ENCODE results near the gene ARHGEF17.

The ARHGEF17 gene

GRCh38 chr11:73308961-73309919 is 1.2 kb downstream of the ARHGEF17 start:
- DNase-seq (ENCODE audit: low spot score), result no peak
- H3K36me3 Mint-ChIP-seq (ENCODE audit: low read depth), result no peaks in the 10 kb centered on the region
- no peak overlapping the region for H3K27ac Mint-ChIP-seq
- H3K27me3 Mint-ChIP-seq (ENCODE audit: low read depth), result peaks cover 32% of the 10 kb centered on the region
- peak overlapping the region; percentile 18 for H3K4me3 Mint-ChIP-seq
- H3K9me3 Mint-ChIP-seq, result no peaks in the 10 kb centered on the region
- peaks cover 12% of the 10 kb centered on the region for H3K4me1 Mint-ChIP-seq (ENCODE audit: low read depth)

- DNase-seq (ENCODE audit: low spot score), result no peak
- Mint-ChIP-seq H3K4me1 (ENCODE audit: low read depth) (peaks cover 12% of the 10 kb centered on the region), H3K27me3 (ENCODE audit: low read depth) (peaks cover 28% of the 10 kb centered on the region), H3K9me3 (no peaks in the 10 kb centered on the region), H3K4me3 (no peak overlapping the region), H3K27ac (no peak overlapping the region), H3K36me3 (ENCODE audit: low read depth) (no peaks in the 10 kb centered on the region)
Observed at GRCh38 chr11:73310076-73310475, 2.0 kb downstream of the ARHGEF17 start.

GRCh38 chr11:73310661-73311393 is 2.8 kb downstream of the ARHGEF17 start:
- Mint-ChIP-seq H3K27ac (no peak overlapping the region), H3K36me3 (ENCODE audit: low read depth) (no peaks in the 10 kb centered on the region), H3K4me3 (no peak overlapping the region), H3K4me1 (ENCODE audit: low read depth) (peaks cover 12% of the 10 kb centered on the region), H3K9me3 (no peaks in the 10 kb centered on the region), H3K27me3 (ENCODE audit: low read depth) (peaks cover 22% of the 10 kb centered on the region)
- DNase-seq (ENCODE audit: low spot score), result no peak

- peaks cover 26% of the 10 kb centered on the region for H3K27me3 Mint-ChIP-seq (ENCODE audit: low read depth)
- no peaks in the 10 kb centered on the region for H3K9me3 Mint-ChIP-seq
- H3K36me3 Mint-ChIP-seq (ENCODE audit: low read depth), result no peaks in the 10 kb centered on the region
- no peak overlapping the region for H3K4me3 Mint-ChIP-seq
- no peak for DNase-seq (ENCODE audit: low spot score)
- H3K4me1 Mint-ChIP-seq (ENCODE audit: low read depth), result peaks cover 12% of the 10 kb centered on the region
- no peak overlapping the region for H3K27ac Mint-ChIP-seq
Observed at GRCh38 chr11:73311394-73311869, 3.4 kb downstream of the ARHGEF17 start.

- H3K4me1 Mint-ChIP-seq (ENCODE audit: low read depth), result peaks cover 9% of the 10 kb centered on the region
- no peak overlapping the region for H3K4me3 Mint-ChIP-seq
- no peak overlapping the region for H3K27ac Mint-ChIP-seq
- no peaks in the 10 kb centered on the region for H3K36me3 Mint-ChIP-seq (ENCODE audit: low read depth)
- no peak for DNase-seq (ENCODE audit: low spot score)
- no peaks in the 10 kb centered on the region for H3K9me3 Mint-ChIP-seq
- peaks cover 21% of the 10 kb centered on the region for H3K27me3 Mint-ChIP-seq (ENCODE audit: low read depth)
Observed at GRCh38 chr11:73312036-73312435, 4.0 kb downstream of the ARHGEF17 start.

GRCh38 chr11:73312851-73313327 is 4.8 kb downstream of the ARHGEF17 start:
- Mint-ChIP-seq H3K36me3 (ENCODE audit: low read depth) (no peaks in the 10 kb centered on the region), H3K27ac (no peak overlapping the region), H3K27me3 (ENCODE audit: low read depth) (peaks cover 17% of the 10 kb centered on the region), H3K9me3 (no peaks in the 10 kb centered on the region), H3K4me1 (ENCODE audit: low read depth) (peaks cover 6% of the 10 kb centered on the region), H3K4me3 (no peak overlapping the region)
- no peak for DNase-seq (ENCODE audit: low spot score)

GRCh38 chr11:73313652-73314051 is 5.6 kb downstream of the ARHGEF17 start:
- peaks cover 17% of the 10 kb centered on the region for H3K27me3 Mint-ChIP-seq (ENCODE audit: low read depth)
- H3K4me3 Mint-ChIP-seq, result no peak overlapping the region
- H3K9me3 Mint-ChIP-seq, result no peaks in the 10 kb centered on the region
- H3K4me1 Mint-ChIP-seq (ENCODE audit: low read depth), result peaks cover 6% of the 10 kb centered on the region
- H3K36me3 Mint-ChIP-seq (ENCODE audit: low read depth), result no peaks in the 10 kb centered on the region
- H3K27ac Mint-ChIP-seq, result peak overlapping the region; percentile 6
- no peak for DNase-seq (ENCODE audit: low spot score)

- Mint-ChIP-seq H3K9me3 (no peaks in the 10 kb centered on the region), H3K4me1 (ENCODE audit: low read depth) (peaks cover 6% of the 10 kb centered on the region), H3K27ac (no peak overlapping the region), H3K4me3 (no peak overlapping the region), H3K36me3 (ENCODE audit: low read depth) (no peaks in the 10 kb centered on the region), H3K27me3 (ENCODE audit: low read depth) (peaks cover 17% of the 10 kb centered on the region)
- no peak for DNase-seq (ENCODE audit: low spot score)
Observed at GRCh38 chr11:73314117-73314961, 6.3 kb downstream of the ARHGEF17 start.

GRCh38 chr11:73315293-73316020 is 7.4 kb downstream of the ARHGEF17 start:
- Mint-ChIP-seq H3K4me1 (ENCODE audit: low read depth) (peaks cover 6% of the 10 kb centered on the region), H3K36me3 (ENCODE audit: low read depth) (no peaks in the 10 kb centered on the region), H3K9me3 (no peaks in the 10 kb centered on the region), H3K27ac (no peak overlapping the region), H3K27me3 (ENCODE audit: low read depth) (peaks cover 7% of the 10 kb centered on the region), H3K4me3 (no peak overlapping the region)
- no peak for DNase-seq (ENCODE audit: low spot score)

- Mint-ChIP-seq H3K9me3 (no peaks in the 10 kb centered on the region), H3K4me1 (ENCODE audit: low read depth) (peaks cover 6% of the 10 kb centered on the region), H3K27me3 (ENCODE audit: low read depth) (peaks cover 7% of the 10 kb centered on the region), H3K4me3 (no peak overlapping the region), H3K27ac (no peak overlapping the region), H3K36me3 (ENCODE audit: low read depth) (no peaks in the 10 kb centered on the region)
- DNase-seq (ENCODE audit: low spot score), result no peak
Observed at GRCh38 chr11:73316422-73316821, 8.3 kb downstream of the ARHGEF17 start.

GRCh38 chr11:73317373-73317772 is 9.3 kb downstream of the ARHGEF17 start:
- H3K36me3 Mint-ChIP-seq (ENCODE audit: low read depth), result no peaks in the 10 kb centered on the region
- peaks cover 10% of the 10 kb centered on the region for H3K27me3 Mint-ChIP-seq (ENCODE audit: low read depth)
- no peaks in the 10 kb centered on the region for H3K9me3 Mint-ChIP-seq
- no peak overlapping the region for H3K27ac Mint-ChIP-seq
- DNase-seq (ENCODE audit: low spot score), result no peak
- H3K4me1 Mint-ChIP-seq (ENCODE audit: low read depth), result peaks cover 8% of the 10 kb centered on the region
- no peak overlapping the region for H3K4me3 Mint-ChIP-seq

- peaks cover 8% of the 10 kb centered on the region for H3K4me1 Mint-ChIP-seq (ENCODE audit: low read depth)
- H3K36me3 Mint-ChIP-seq (ENCODE audit: low read depth), result no peaks in the 10 kb centered on the region
- no peak for DNase-seq (ENCODE audit: low spot score)
- no peaks in the 10 kb centered on the region for H3K9me3 Mint-ChIP-seq
- H3K4me3 Mint-ChIP-seq, result no peak overlapping the region
- peaks cover 10% of the 10 kb centered on the region for H3K27me3 Mint-ChIP-seq (ENCODE audit: low read depth)
- H3K27ac Mint-ChIP-seq, result no peak overlapping the region
Observed at GRCh38 chr11:73317803-73318202, 9.7 kb downstream of the ARHGEF17 start.

GRCh38 chr11:73318501-73319011 is 10.5 kb downstream of the ARHGEF17 start:
- Mint-ChIP-seq H3K4me1 (ENCODE audit: low read depth) (peaks cover 6% of the 10 kb centered on the region), H3K9me3 (no peaks in the 10 kb centered on the region), H3K4me3 (no peak overlapping the region), H3K27ac (no peak overlapping the region), H3K27me3 (ENCODE audit: low read depth) (peaks cover 10% of the 10 kb centered on the region), H3K36me3 (ENCODE audit: low read depth) (no peaks in the 10 kb centered on the region)
- no peak for DNase-seq (ENCODE audit: low spot score)
